Measurements from ENCODE around the gene FYN. TPM values are rescaled to one million over a fixed set of nuclear protein-coding genes. Genes with fewer than 3 reads are reported as not detected.

Gene FYN
- total and polyA plus RNA-seq, 9 of the 15 experiments (the other 6 are each of a cell fraction or from before 2014, with no cell fraction given): 2.9 to 22.1 (median 11.4) TPM

DNA sequence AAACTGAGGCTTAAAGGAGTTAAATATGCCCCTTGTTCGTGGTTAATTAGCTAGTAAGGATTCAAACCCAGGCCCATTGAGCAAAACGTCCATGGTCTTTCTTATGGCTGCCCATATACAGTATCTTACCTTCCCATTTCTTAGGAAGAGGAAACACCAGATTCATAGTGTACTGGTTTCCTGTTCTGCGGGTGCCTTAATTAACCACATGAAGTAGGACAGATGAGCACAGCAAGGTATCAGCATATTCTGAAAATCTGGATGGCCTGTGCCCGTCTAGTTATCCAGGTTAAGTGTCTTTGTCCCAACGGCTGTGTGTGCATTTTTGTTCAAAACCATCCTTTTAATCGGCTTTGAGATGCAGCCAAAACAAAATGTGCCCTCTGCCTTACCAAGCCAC, 174.1 kb downstream of the FYN start (continued):
- TF ChIP-seq, protein P1, sequence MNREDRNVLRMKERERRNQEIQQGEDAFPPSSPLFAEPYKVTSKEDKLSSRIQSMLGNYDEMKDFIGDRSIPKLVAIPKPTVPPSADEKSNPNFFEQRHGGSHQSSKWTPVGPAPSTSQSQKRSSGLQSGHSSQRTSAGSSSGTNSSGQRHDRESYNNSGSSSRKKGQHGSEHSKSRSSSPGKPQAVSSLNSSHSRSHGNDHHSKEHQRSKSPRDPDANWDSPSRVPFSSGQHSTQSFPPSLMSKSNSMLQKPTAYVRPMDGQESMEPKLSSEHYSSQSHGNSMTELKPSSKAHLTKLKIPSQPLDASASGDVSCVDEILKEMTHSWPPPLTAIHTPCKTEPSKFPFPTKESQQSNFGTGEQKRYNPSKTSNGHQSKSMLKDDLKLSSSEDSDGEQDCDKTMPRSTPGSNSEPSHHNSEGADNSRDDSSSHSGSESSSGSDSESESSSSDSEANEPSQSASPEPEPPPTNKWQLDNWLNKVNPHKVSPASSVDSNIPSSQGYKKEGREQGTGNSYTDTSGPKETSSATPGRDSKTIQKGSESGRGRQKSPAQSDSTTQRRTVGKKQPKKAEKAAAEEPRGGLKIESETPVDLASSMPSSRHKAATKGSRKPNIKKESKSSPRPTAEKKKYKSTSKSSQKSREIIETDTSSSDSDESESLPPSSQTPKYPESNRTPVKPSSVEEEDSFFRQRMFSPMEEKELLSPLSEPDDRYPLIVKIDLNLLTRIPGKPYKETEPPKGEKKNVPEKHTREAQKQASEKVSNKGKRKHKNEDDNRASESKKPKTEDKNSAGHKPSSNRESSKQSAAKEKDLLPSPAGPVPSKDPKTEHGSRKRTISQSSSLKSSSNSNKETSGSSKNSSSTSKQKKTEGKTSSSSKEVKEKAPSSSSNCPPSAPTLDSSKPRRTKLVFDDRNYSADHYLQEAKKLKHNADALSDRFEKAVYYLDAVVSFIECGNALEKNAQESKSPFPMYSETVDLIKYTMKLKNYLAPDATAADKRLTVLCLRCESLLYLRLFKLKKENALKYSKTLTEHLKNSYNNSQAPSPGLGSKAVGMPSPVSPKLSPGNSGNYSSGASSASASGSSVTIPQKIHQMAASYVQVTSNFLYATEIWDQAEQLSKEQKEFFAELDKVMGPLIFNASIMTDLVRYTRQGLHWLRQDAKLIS (CRISPR knock-in tag; IDR thresholded peaks at IDR 0.05): no peak
- TF ChIP-seq POLR3A (IDR thresholded peaks at IDR 0.05; ENCODE audit: borderline replicate concordance, extremely low read depth, insufficient read depth, insufficient read length) (no peak), MCM5 (IDR thresholded peaks at IDR 0.05; ENCODE audit: low read depth) (no peak), RBM14 (IDR thresholded peaks at IDR 0.05; ENCODE audit: borderline replicate concordance, insufficient read depth, low read depth, low read length) (no peak), ZNF707 (CRISPR knock-in tag; conservative IDR thresholded peaks at IDR 0.05) (no peak), PHB2 (IDR thresholded peaks at IDR 0.05; ENCODE audit: low read depth) (no peak), GABPA (tag; conservative IDR thresholded peaks at IDR 0.05; ENCODE audit: low read depth) (no peak), RAD51 (IDR thresholded peaks at IDR 0.05; ENCODE audit: borderline replicate concordance, low read depth) (no peak)
- TF ChIP-seq, protein P2, sequence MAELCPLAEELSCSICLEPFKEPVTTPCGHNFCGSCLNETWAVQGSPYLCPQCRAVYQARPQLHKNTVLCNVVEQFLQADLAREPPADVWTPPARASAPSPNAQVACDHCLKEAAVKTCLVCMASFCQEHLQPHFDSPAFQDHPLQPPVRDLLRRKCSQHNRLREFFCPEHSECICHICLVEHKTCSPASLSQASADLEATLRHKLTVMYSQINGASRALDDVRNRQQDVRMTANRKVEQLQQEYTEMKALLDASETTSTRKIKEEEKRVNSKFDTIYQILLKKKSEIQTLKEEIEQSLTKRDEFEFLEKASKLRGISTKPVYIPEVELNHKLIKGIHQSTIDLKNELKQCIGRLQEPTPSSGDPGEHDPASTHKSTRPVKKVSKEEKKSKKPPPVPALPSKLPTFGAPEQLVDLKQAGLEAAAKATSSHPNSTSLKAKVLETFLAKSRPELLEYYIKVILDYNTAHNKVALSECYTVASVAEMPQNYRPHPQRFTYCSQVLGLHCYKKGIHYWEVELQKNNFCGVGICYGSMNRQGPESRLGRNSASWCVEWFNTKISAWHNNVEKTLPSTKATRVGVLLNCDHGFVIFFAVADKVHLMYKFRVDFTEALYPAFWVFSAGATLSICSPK (IDR thresholded peaks at IDR 0.05; ENCODE audit: borderline replicate concordance): no peak
- TF ChIP-seq, protein P3, sequence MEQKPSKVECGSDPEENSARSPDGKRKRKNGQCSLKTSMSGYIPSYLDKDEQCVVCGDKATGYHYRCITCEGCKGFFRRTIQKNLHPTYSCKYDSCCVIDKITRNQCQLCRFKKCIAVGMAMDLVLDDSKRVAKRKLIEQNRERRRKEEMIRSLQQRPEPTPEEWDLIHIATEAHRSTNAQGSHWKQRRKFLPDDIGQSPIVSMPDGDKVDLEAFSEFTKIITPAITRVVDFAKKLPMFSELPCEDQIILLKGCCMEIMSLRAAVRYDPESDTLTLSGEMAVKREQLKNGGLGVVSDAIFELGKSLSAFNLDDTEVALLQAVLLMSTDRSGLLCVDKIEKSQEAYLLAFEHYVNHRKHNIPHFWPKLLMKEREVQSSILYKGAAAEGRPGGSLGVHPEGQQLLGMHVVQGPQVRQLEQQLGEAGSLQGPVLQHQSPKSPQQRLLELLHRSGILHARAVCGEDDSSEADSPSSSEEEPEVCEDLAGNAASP (IDR thresholded peaks at IDR 0.05): no peak
- TF ChIP-seq, protein P4, sequence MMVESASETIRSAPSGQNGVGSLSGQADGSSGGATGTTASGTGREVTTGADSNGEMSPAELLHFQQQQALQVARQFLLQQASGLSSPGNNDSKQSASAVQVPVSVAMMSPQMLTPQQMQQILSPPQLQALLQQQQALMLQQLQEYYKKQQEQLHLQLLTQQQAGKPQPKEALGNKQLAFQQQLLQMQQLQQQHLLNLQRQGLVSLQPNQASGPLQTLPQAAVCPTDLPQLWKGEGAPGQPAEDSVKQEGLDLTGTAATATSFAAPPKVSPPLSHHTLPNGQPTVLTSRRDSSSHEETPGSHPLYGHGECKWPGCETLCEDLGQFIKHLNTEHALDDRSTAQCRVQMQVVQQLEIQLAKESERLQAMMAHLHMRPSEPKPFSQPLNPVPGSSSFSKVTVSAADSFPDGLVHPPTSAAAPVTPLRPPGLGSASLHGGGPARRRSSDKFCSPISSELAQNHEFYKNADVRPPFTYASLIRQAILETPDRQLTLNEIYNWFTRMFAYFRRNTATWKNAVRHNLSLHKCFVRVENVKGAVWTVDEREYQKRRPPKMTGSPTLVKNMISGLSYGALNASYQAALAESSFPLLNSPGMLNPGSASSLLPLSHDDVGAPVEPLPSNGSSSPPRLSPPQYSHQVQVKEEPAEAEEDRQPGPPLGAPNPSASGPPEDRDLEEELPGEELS (CRISPR knock-in tag; IDR thresholded peaks at IDR 0.05; ENCODE audit: borderline replicate concordance): no peak

Data from K562 (cell line).